ENCODE measurements around the gene UBE3C.

UBE3C gene

GRCh38 chr7:157313645-157314044 lies 174.9 kb downstream of the UBE3C start:
- H3K4me3 ChIP-seq (ENCODE audit: low read length) = no peak overlapping the region
- H3K4me1 ChIP-seq (ENCODE audit: control insufficient read depth, insufficient read depth, low read length) = no peaks in the 10 kb centered on the region
- no peaks in the 10 kb centered on the region for H3K36me3 ChIP-seq (ENCODE audit: control insufficient read depth, insufficient read depth, low read length)
- H3K27me3 ChIP-seq (ENCODE audit: control insufficient read depth, insufficient read depth, low read length) = peaks cover 5% of the 10 kb centered on the region
- no peak overlapping the region for H3K9ac ChIP-seq (ENCODE audit: low read length)
- H3K9me3 ChIP-seq (ENCODE audit: control insufficient read depth, low read length) = no peaks in the 10 kb centered on the region

GRCh38 chr7:157318015-157318706 lies 179.4 kb downstream of the UBE3C start:
- Histone ChIP-seq H3K36me3 (ENCODE audit: control insufficient read depth, insufficient read depth, low read length) (no peaks in the 10 kb centered on the region), H3K4me3 (ENCODE audit: low read length) (no peak overlapping the region), H3K9me3 (ENCODE audit: control insufficient read depth, low read length) (no peaks in the 10 kb centered on the region), H3K27me3 (ENCODE audit: control insufficient read depth, insufficient read depth, low read length) (no peaks in the 10 kb centered on the region), H3K4me1 (ENCODE audit: control insufficient read depth, insufficient read depth, low read length) (no peaks in the 10 kb centered on the region), H3K9ac (ENCODE audit: low read length) (no peak overlapping the region)
